CD4-positive, alpha-beta T cell treated with Interleukin-4 for 1 hour (primary cell): ENCODE measurements around the gene FLOT1.
"Not testable (repeated sequence)": the region's sequence is repeated elsewhere in the genome, so short reads cannot be mapped to it uniquely, and the experiment has no call there.

ENCODE experiments used
- DNase-seq, 2 donors: peaks; one replicate each; pipeline ENCODE4 v3.0.0-alpha.2; 2020 to 2022

FLOT1 gene

GRCh38 chr6:30766461-30767157 is 24.1 kb upstream of the FLOT1 start:
- no peak for DNase-seq

GRCh38 chr6:30765495-30765894 is 23.0 kb upstream of the FLOT1 start:
- DNase-seq: not testable (repeated sequence)

DNA sequence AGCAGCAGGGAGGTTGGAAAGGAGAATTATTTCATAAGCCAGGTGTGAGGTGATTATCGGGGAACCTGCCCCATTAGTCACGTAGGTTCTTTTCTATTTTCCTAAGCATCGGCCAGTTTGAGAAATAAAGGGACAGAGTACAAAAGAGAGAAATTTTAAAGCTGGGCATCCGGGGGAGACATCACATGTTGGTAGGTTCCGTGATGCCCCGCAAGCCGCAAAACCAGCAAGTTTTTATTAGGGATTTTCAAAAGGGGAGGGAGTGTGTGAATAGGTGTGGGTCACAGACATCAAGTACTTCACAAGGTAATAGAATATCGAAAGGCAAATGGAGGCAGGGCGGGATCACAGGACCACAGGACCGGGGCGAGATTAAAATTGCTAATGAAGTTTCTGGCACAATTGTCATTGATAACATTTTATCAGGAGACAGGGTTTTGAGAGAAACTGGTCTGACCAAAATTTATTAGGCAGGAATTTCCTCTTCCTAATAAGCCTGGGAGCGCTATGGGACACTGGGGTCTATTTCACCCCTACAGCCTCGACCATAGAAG is 22.1 kb upstream of the FLOT1 start:
- DNase-seq: not testable (repeated sequence)

- DNase-seq: no peak
Observed at GRCh38 chr6:30763618-30764489, 21.4 kb upstream of the FLOT1 start.

DNA sequence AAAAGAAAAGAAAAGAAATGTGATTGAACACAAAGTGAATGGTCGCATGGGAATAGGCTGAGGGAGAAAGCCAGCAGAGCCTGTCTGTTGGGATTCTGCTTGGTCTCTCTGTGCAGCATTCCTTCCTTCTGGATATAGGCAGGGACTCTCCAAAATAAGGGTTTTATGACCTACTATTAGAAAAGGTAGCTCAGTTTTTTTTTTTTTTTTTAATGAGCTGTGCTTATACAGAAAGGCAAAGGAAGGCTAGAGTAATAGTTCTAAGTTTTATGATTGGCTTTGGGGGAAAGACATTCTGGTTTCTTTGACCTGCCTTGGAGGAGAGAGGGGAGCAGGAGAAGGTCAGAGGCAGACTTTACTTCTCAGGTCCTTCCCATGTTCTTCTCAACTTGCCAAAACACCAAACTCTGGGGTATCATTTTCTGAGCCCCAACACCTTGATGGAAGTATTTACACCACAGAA is 20.7 kb upstream of the FLOT1 start:
- no peak for DNase-seq

DNA sequence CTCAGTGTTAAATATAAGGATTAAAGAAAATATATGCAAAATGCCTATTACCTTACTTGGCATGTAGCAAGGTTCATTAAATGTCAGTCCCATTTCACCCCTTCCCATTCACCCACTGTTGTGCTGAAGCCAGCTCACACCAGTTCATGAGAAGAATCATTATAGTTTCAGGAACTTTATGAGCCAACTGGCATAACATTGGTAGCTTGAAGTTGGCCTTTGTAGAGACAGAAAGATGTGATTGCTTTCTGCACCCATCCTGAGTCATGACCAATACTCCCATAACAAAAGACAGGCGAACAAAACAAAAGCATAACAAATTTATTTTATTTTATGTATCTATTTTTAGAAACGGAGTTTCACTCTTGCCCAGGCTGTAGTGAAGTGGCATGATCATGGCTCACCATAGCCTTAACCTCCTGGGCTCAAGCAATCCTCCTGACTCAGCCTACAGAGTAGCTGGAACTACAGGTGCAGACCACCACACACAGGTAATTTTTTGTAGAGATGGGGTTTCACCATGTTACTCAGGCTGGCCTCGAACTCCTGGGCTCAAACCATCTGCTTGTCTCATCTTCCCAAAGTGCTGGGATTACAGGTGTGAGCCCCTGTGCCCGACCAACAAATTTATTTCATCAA is 19.4 kb upstream of the FLOT1 start:
- no peak for DNase-seq

GRCh38 chr6:30760549-30760948 is 18.1 kb upstream of the FLOT1 start:
- DNase-seq: no peak

GRCh38 chr6:30759575-30760239 is 17.2 kb upstream of the FLOT1 start:
- DNase-seq: no peak

- no peak for DNase-seq
Observed at GRCh38 chr6:30757261-30757904, 14.9 kb upstream of the FLOT1 start.

GRCh38 chr6:30756405-30757003 is 14.0 kb upstream of the FLOT1 start:
- not testable (repeated sequence) for DNase-seq

DNA sequence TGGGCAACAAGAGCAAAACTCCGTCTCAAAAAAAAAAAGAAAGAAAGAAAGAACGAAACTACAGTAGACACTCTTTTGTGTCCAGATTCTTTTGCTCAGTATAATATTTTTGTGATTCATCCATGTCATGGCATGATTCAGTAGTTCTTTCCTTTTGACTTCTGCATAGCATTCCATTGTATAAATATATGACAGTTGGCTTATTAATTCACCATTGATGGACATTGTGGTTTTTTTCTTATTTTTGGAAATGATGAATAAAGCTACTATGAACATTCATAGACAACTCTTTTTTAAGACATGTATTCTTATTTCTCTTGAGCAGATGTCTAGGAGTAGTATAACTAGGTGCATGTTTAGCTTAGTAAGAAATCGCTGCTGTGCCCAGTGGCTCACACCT is 12.1 kb upstream of the FLOT1 start:
- DNase-seq: no peak

- peak in 1 of 2 donors; percentile 56 for DNase-seq
Observed at GRCh38 chr6:30752157-30752927, 9.9 kb upstream of the FLOT1 start.

GRCh38 chr6:30750379-30750668 is 7.8 kb upstream of the FLOT1 start:
- no peak for DNase-seq

DNA sequence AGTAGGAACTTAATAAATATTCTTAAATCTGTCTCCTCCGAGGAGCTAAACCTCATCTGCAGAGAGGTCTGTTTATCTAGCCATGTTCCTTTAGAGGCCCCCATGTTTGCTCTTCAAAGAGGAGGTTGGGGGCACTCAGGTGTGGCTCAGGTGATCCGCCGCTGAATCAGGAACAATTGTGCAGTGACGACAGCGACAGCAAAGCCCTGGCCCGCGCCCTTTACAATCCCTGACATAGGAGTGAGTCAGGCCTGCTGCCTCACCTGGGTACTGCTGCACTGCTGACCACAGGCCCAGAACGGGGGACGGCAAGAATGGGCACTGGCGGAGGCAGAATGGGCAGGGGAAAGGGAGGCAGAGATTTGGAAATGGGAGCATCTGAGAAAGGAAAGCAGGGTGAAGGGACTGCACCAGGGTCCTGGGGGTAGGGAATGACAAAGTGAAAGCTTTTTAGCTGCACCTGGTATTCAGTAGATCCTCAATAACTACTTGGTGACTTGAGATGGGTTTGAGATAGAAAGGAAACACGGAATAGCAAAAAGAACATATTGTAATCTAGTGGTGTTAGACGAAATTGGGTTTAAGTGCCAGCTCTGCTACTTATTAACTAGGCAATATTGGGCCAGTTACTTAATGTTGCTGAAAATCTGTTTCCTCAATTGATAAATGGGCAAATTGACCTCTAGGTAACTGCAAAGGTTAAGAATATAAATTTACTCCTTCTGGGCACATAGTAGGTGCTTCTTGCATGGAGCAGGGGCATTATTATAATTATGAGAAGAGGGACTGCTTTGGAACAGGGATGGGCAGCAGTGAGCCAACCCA is 7.3 kb upstream of the FLOT1 start:
- no peak for DNase-seq

DNA sequence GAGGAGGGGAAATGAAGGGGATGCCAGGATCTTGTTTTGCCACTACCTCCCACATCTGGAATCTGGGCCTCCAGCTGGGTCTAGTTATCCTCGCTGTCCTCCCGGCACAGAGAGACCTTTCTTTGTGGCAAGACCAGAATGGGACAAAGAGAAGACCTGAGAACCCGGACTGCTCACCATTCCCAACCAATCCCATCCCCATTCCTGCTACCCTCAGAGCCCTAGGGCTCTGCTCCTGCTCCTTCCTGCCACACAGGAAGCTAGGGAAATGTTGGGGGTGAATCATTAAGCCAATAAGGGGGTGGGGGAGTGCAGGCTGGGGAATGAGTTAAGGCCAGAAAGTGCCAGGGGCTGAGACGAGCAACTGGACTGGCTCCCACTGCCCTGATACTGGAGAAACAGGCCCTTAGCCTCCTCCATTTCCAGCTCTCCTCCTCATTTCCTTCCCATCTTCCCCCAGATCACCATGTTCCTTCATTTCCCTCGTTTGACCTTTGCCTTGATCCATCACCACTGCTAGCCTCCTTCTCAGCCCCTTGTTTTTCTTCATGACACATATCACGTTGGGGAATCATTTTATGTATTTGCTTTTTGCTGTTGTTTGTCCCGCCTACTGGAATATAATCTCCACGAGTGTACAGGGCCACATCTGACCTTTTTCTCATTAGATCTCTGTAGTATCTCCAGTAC is 6.5 kb upstream of the FLOT1 start:
- DNase-seq: no peak

DNA sequence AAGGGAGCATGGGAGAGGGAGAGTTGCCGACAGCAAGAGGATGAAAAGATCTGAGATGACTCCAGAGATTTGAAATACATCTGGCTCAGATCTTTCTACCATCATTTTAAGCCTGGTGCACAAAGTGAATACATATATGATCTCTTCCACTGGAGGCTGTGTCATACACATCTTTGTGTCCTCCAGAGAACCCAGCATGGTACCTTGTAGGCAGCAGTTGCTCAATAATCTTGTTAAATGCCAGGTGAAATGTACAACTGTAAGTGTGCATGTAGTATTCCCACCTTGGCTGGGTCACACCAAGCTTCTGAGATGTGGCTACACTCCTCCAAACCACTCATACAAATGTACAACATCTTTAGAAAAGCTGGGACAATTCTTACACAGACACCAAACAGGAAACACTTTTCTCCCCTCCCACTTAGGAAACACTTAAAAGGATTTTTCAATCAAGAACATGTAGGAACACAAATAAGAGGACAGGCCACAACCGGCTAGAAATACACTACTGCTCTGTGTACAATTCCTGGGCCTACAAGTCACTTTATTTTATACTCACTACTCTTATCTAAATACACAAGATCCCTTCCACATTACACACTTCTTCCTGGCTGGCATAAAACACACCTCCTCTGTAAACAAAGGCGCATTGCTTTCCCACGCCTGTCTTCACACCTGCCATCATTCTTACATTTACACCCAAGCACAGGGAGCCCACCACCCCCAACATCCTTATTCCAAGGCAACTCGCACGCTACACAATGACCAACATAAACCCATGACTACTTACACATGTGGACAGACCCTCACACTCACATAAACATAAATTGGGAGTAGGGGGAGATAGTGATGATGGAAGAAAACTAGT is 5.6 kb upstream of the FLOT1 start:
- DNase-seq: no peak

DNA sequence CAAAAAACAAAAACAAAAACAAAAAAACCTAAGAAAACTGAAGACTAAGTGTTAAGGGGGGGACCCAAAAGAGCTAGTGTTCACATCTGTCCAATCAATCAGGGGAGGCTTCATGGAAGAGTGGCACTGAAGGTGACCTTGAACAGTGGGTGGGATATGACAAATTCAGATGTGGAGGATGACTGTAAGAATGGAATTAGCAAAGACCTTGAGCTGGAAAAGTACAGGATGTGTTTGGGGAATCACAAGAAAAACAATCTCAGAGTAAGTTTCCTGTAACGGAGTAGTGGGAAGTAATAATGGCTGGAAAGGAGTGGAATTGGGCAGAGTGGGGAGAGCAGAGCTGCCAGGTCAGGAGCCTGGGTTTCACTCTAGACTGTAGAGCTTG is 4.8 kb upstream of the FLOT1 start:
- DNase-seq: no peak

GRCh38 chr6:30744054-30744805 is 1.7 kb upstream of the FLOT1 start, which contains the start of gene IER3:
TSS of gene IER3 (minus strand) at chr6:30744547. CDS start at chr6:30744518, 29 bp downstream.
- DNase-seq: peak; percentile 88
